ENCODE results near the gene SPATA24. TPM values are rescaled to one million over a fixed set of nuclear protein-coding genes. Genes with fewer than 3 reads are reported as not detected.
A peak's percentile ranks its signal among the peaks of the same experiment; 100 is the strongest.

SPATA24 gene
- total RNA-seq, 1 experiment from 2014 or later, result 6.5 TPM

GRCh38 chr5:139394123-139394653 lies 9.7 kb downstream of the SPATA24 start:
- no peak overlapping the region for H3K27ac ChIP-seq
- TF ChIP-seq CTCF (conservative IDR thresholded peaks at IDR 0.05), result no peak
- TF ChIP-seq EZH2 (IDR thresholded peaks at IDR 0.05; ENCODE audit: low read depth), result no peak
- peaks cover 26% of the 10 kb centered on the region; the same call in 1 of the 2 replicates for H3F3A ChIP-seq (ENCODE audit: insufficient read depth, low read depth)
- H3K9me2 ChIP-seq (ENCODE audit: insufficient read depth), result no peaks in the 10 kb centered on the region
- intact Hi-C loops (cut with micrococcal nuclease; ENCODE audit: unreplicated experiment), result loop anchor here (5.0 kb wide), 1 partner anchor 52 kb away; the partner anchor contains the start of gene PAIP2
- H2AFZ ChIP-seq, result no peak overlapping the region
- DNase-seq, result no peak
- H3K9me3 ChIP-seq (ENCODE audit: insufficient read depth, low read depth), result no peaks in the 10 kb centered on the region
- no peak overlapping the region for H3K4me3 ChIP-seq
- POLR2A ChIA-PET (ENCODE audit: unreplicated experiment), result no interaction called here
- no peaks in the 10 kb centered on the region for H3K36me3 ChIP-seq (ENCODE audit: low read depth)
- no peaks in the 10 kb centered on the region for H3K79me2 ChIP-seq (ENCODE audit: low read depth)
- no peaks in the 10 kb centered on the region for H3K27me3 ChIP-seq (ENCODE audit: insufficient read depth, low read depth)
- no peak overlapping the region for H3K4me2 ChIP-seq
- CTCF ChIA-PET, result no interaction called here
- BruUV-seq (replicated peaks), result no TSS peak
- no peaks in the 10 kb centered on the region for H4K20me1 ChIP-seq (ENCODE audit: insufficient read depth)
- H3K4me1 ChIP-seq (replicated peaks; ENCODE audit: insufficient read depth), result peaks cover 36% of the 10 kb centered on the region

- H2AFZ ChIP-seq, result no peak overlapping the region
- H3K27me3 ChIP-seq (ENCODE audit: insufficient read depth, low read depth), result no peaks in the 10 kb centered on the region
- peak overlapping the region; percentile 61 for H3K4me2 ChIP-seq
- TF ChIP-seq CTCF (conservative IDR thresholded peaks at IDR 0.05) (no peak), EZH2 (IDR thresholded peaks at IDR 0.05; ENCODE audit: low read depth) (no peak)
- H3K36me3 ChIP-seq (ENCODE audit: low read depth), result no peaks in the 10 kb centered on the region
- no peaks in the 10 kb centered on the region for H3K9me3 ChIP-seq (ENCODE audit: insufficient read depth, low read depth)
- peaks cover 36% of the 10 kb centered on the region for H3K4me1 ChIP-seq (replicated peaks; ENCODE audit: insufficient read depth)
- intact Hi-C loops (cut with micrococcal nuclease; ENCODE audit: unreplicated experiment), result loop anchor here (5.0 kb wide), 1 partner anchor 51 kb away; the partner anchor contains the start of gene PAIP2
- no peaks in the 10 kb centered on the region for H4K20me1 ChIP-seq (ENCODE audit: insufficient read depth)
- H3K4me3 ChIP-seq, result peak overlapping the region; percentile 52; the same call in 1 of the 2 replicates
- no peaks in the 10 kb centered on the region for H3K9me2 ChIP-seq (ENCODE audit: insufficient read depth)
- POLR2A ChIA-PET (ENCODE audit: unreplicated experiment), result no interaction called here
- CTCF ChIA-PET, result no interaction called here
- TSS peak; percentile 32 for BruUV-seq (replicated peaks)
- no peak overlapping the region for H3K27ac ChIP-seq
- no peaks in the 10 kb centered on the region for H3K79me2 ChIP-seq (ENCODE audit: low read depth)
- no peak for DNase-seq
- H3F3A ChIP-seq (ENCODE audit: insufficient read depth, low read depth), result peaks cover 26% of the 10 kb centered on the region; the same call in 1 of the 2 replicates
Observed at GRCh38 chr5:139393497-139394122, 10.3 kb downstream of the SPATA24 start.

GRCh38 chr5:139392678-139393496 lies 11.0 kb downstream of the SPATA24 start:
- BruUV-seq (replicated peaks), result TSS peak; percentile 41
- peaks cover 36% of the 10 kb centered on the region for H3K4me1 ChIP-seq (replicated peaks; ENCODE audit: insufficient read depth)
- no peak overlapping the region for H3K27ac ChIP-seq
- no peaks in the 10 kb centered on the region for H3K9me2 ChIP-seq (ENCODE audit: insufficient read depth)
- intact Hi-C loops (cut with micrococcal nuclease; ENCODE audit: unreplicated experiment), result loop anchor here (5.0 kb wide), 1 partner anchor 51 kb away; the partner anchor contains the start of gene PAIP2
- no peaks in the 10 kb centered on the region for H4K20me1 ChIP-seq (ENCODE audit: insufficient read depth)
- peak overlapping the region; percentile 52; the same call in 1 of the 2 replicates for H3K4me3 ChIP-seq
- TF ChIP-seq EZH2 (IDR thresholded peaks at IDR 0.05; ENCODE audit: low read depth), result no peak
- TF ChIP-seq CTCF (conservative IDR thresholded peaks at IDR 0.05), result peak; percentile 40; the same call in 1 of the 2 replicates
- H2AFZ ChIP-seq, result peak overlapping the region; percentile 69
- H3K79me2 ChIP-seq (ENCODE audit: low read depth), result no peaks in the 10 kb centered on the region
- H3K36me3 ChIP-seq (ENCODE audit: low read depth), result no peaks in the 10 kb centered on the region
- peak in 1 of 2 experiments; percentile 52 for DNase-seq
- no peaks in the 10 kb centered on the region for H3K9me3 ChIP-seq (ENCODE audit: insufficient read depth, low read depth)
- POLR2A ChIA-PET (ENCODE audit: unreplicated experiment), result no interaction called here
- H3K27me3 ChIP-seq (ENCODE audit: insufficient read depth, low read depth), result no peaks in the 10 kb centered on the region
- CTCF ChIA-PET, result no interaction called here
- H3F3A ChIP-seq (ENCODE audit: insufficient read depth, low read depth), result peaks cover 26% of the 10 kb centered on the region; the same call in 1 of the 2 replicates
- H3K4me2 ChIP-seq, result peak overlapping the region; percentile 61
